Hepatocyte (in vitro differentiated cells): Measurements from ENCODE around the gene ADA. TPM values are rescaled to one million over a fixed set of nuclear protein-coding genes. Genes with fewer than 3 reads are reported as not detected.

ENCODE experiments used
- DNase-seq: peaks from one replicate; pipeline ENCODE4 v3.0.0-alpha.2; 2016; ENCODE audit warnings: low spot score
- H2AFZ ChIP-seq: fragments of 200-600 bp; sonication (generic); 2 replicates; pipeline ENCODE4 v1.6.0; 2016; ENCODE audit warnings: antibody characterized with exemption, mild to moderate bottlenecking
- H3K27ac ChIP-seq: fragments of 200-600 bp; sonication (generic); 2 replicates; pipeline ENCODE4 v1.5.1; 2016; ENCODE audit warnings: mild to moderate bottlenecking
- H3K27me3 ChIP-seq: fragments of 200-600 bp; sonication (generic); 2 replicates; pipeline ENCODE4 v1.6.1; 2016
- H3K36me3 ChIP-seq: fragments of 200-600 bp; sonication (generic); replicated peaks from 2 replicates; pipeline ENCODE4 v1.5.1; 2016; ENCODE audit warnings: low read depth; ENCODE audit not compliant: insufficient read depth
- H3K4me1 ChIP-seq: fragments of 200-600 bp; sonication (generic); 2 replicates; pipeline ENCODE4 v1.5.1; 2016; ENCODE audit warnings: mild to moderate bottlenecking, moderate library complexity; ENCODE audit not compliant: insufficient read depth
- H3K4me2 ChIP-seq: fragments of 200-600 bp; sonication (generic); 2 replicates; pipeline ENCODE4 v1.6.0; 2016
- H3K4me3 ChIP-seq: fragments of 200-600 bp; sonication (generic); 2 replicates; pipeline ENCODE4 v1.5.1; 2016; ENCODE audit warnings: mild to moderate bottlenecking
- H3K79me2 ChIP-seq: fragments of 200-600 bp; sonication (generic); 2 replicates; pipeline ENCODE4 v1.6.0; 2017; ENCODE audit warnings: mild to moderate bottlenecking
- H3K9me2 ChIP-seq: fragments of 200-600 bp; sonication (generic); replicated peaks from 2 replicates; pipeline ENCODE4 v1.6.0; 2017; ENCODE audit warnings: mild to moderate bottlenecking; ENCODE audit not compliant: insufficient read depth
- H3K9me3 ChIP-seq: fragments of 200-600 bp; sonication (generic); 2 replicates; pipeline ENCODE4 v1.5.1; 2016; ENCODE audit warnings: low read depth, mild to moderate bottlenecking
- H4K20me1 ChIP-seq: fragments of 200-600 bp; sonication (generic); 2 replicates; pipeline ENCODE4 v1.6.0; 2016; ENCODE audit warnings: mild to moderate bottlenecking; ENCODE audit not compliant: insufficient read depth, poor library complexity, severe bottlenecking
- EZH2 ChIP-seq: fragments of 200-600 bp; sonication (generic); IDR thresholded peaks from 2 replicates; pipeline ENCODE4 v1.6.1; 2016; ENCODE audit warnings: antibody characterized with exemption, mild to moderate bottlenecking, borderline replicate concordance
- EZH2phosphoT487 ChIP-seq: fragments of 200-600 bp; sonication (generic); IDR thresholded peaks from one replicate; pipeline ENCODE4 v1.6.1; 2018; ENCODE audit warnings: antibody characterized with exemption, mild to moderate bottlenecking, low read depth, moderate library complexity; ENCODE audit not compliant: unreplicated experiment, severe bottlenecking
- WGBS: methylation state at CpG from one replicate; pipeline ENCODE4 v1.1.6; 2016; ENCODE audit warnings: low lambda C conversion rate; ENCODE audit errors: missing lambda C conversion rate; 5-methylcytosine and 5-hydroxymethylcytosine counted together
- polyA plus RNA-seq: library from polyadenylated mRNA; unstranded; fragments of >200 nt; fragmentation: Nextera tagmentation; extraction: Ambion mirVana; gene quantifications from 2 replicates; pipeline ENCODE4 v1.2.1, GENCODE V29; 2016
- total RNA-seq: library from RNA; depleted of rRNA; stranded (reverse); fragments of >200 nt; gene quantifications from 2 replicates; pipeline ENCODE4 v1.2.3, GENCODE V29; 2014
- TF ChIP-seq, protein P1 (sequence below): fragments of 200-600 bp; sonication (generic); IDR thresholded peaks from 2 replicates; pipeline ENCODE4 v1.5.1; 2016; ENCODE audit warnings: antibody characterized with exemption, mild to moderate bottlenecking; ENCODE audit not compliant: poor library complexity

ADA gene
- total and polyA plus RNA-seq, 2 experiments from 2014 or later, result 10.4 to 13.5 TPM

DNA sequence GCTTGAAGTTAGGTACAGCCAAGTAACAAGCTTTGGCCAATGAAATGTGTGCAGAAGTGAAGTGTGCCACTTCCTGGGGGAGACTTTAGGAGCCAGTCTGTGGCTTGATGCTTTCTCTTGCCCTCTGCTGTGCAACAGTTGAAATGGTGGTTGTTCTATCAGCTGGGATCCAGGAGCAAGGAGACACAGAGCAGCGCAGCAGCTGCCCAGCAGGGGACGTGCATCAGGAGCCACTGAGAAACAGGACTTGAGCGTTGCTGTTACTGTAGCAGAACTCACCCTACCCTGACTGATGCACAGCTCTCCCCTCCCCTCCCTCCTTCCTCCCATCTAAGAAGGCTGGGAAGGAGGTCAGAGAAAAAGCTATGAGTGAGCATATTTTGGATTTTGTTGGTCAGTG, 44.8 kb upstream of the ADA start:
- no peak for DNase-seq
- peak overlapping the region; percentile 51 for H3K27ac ChIP-seq

DNA sequence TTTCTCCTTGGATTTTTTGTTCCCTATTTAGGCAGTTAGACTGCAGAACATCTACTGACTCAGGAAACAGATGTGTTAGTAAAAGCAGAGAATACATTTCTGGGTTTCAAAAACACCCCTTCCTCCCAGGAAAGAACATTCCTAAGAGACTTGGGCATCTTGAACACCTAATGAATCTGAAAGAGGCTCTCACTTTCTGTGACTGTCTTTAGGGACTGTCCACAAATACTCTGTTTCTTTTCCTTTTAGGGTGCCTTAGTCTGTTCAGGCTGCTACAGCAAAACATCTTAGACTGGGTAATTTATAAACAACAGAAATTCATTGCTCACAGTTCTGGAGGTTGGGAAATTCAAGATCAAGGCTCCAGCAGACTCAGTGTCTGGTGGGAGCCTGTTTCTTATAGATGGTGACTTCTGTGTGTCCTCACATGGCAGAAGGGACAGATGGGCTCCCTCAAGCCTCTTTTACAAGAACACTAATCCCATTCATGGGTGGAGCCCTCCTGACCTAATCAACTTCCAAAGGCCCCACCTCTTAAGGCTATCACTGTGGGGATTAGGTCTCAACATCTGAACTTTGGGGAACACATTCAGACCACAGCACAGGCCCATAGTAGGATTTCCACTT, 44.3 kb upstream of the ADA start:
- Histone ChIP-seq H3K27me3 (no peaks in the 10 kb centered on the region), H3K4me1 (peaks cover 16% of the 10 kb centered on the region), H4K20me1 (no peaks in the 10 kb centered on the region), H3K79me2 (no peaks in the 10 kb centered on the region), H3K9me2 (no peaks in the 10 kb centered on the region), H3K4me2 (no peak overlapping the region), H2AFZ (no peak overlapping the region), H3K4me3 (no peak overlapping the region), H3K36me3 (no peaks in the 10 kb centered on the region), H3K9me3 (no peaks in the 10 kb centered on the region), H3K27ac (peak overlapping the region; percentile 51)
- no peak for DNase-seq
- TF ChIP-seq EZH2 (no peak), EZH2phosphoT487 (no peak)
- TF ChIP-seq, protein P1, sequence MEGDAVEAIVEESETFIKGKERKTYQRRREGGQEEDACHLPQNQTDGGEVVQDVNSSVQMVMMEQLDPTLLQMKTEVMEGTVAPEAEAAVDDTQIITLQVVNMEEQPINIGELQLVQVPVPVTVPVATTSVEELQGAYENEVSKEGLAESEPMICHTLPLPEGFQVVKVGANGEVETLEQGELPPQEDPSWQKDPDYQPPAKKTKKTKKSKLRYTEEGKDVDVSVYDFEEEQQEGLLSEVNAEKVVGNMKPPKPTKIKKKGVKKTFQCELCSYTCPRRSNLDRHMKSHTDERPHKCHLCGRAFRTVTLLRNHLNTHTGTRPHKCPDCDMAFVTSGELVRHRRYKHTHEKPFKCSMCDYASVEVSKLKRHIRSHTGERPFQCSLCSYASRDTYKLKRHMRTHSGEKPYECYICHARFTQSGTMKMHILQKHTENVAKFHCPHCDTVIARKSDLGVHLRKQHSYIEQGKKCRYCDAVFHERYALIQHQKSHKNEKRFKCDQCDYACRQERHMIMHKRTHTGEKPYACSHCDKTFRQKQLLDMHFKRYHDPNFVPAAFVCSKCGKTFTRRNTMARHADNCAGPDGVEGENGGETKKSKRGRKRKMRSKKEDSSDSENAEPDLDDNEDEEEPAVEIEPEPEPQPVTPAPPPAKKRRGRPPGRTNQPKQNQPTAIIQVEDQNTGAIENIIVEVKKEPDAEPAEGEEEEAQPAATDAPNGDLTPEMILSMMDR, result no peak

More for the DNA sequence above, 44.8 kb upstream of the ADA start:
- Histone ChIP-seq H2AFZ (no peak overlapping the region), H3K9me2 (no peaks in the 10 kb centered on the region), H3K4me2 (no peak overlapping the region), H3K4me3 (no peak overlapping the region), H3K27me3 (no peaks in the 10 kb centered on the region), H4K20me1 (no peaks in the 10 kb centered on the region), H3K9me3 (no peaks in the 10 kb centered on the region), H3K79me2 (no peaks in the 10 kb centered on the region), H3K4me1 (peaks cover 16% of the 10 kb centered on the region), H3K36me3 (no peaks in the 10 kb centered on the region)
- 93% methylated on average over 3 of the region's 3 CpGs for WGBS
- no peak for TF ChIP-seq EZH2phosphoT487
- no peak for TF ChIP-seq EZH2
- TF ChIP-seq, protein P1, result no peak

DNA sequence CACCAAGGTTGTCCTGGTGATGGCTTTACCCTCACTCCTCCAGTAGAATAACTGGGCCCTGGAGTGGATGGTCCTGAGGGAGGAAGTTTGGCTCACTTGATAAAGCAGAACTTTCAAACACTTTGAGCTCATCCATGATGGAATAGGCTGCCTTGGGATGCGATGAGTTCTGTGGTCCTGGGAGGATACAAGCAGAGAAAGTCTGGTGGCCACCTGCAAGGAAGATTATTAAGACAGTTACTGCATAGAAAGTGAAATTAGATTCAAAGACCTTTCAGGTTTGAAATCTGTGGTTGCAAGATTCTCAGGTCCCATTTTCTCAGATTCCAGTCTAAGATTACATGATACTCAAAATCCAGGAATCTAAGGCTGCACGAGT, 43.8 kb upstream of the ADA start:
- Histone ChIP-seq H3K27me3 (no peaks in the 10 kb centered on the region), H3K9me2 (no peaks in the 10 kb centered on the region), H3K79me2 (no peaks in the 10 kb centered on the region), H3K36me3 (no peaks in the 10 kb centered on the region), H3K4me1 (peaks cover 16% of the 10 kb centered on the region), H4K20me1 (no peaks in the 10 kb centered on the region), H3K4me2 (no peak overlapping the region), H3K27ac (no peak overlapping the region), H2AFZ (no peak overlapping the region), H3K4me3 (no peak overlapping the region), H3K9me3 (no peaks in the 10 kb centered on the region)
- TF ChIP-seq, protein P1, result no peak
- TF ChIP-seq EZH2phosphoT487, result no peak
- TF ChIP-seq EZH2, result no peak
- DNase-seq, result no peak
- 69% methylated on average over 2 of the region's 2 CpGs for WGBS
